SK-N-SH (cell line): ENCODE results near the gene MYH16. TPM values are rescaled to one million over a fixed set of nuclear protein-coding genes. Genes with fewer than 3 reads are reported as not detected.

Source experiments
- CTCF ChIA-PET: fragments of 300-600, 350-600 bp; formaldehyde crosslinking; extraction: SDS; loops from one replicate; lab custom pipeline; 2021; lab: Yijun Ruan, JAX
- POLR2A ChIA-PET: fragments of 350-600 bp; sonication (Branson Sonifier 250); formaldehyde crosslinking; extraction: SDS; loops from one replicate; lab custom pipeline; 2020; ENCODE audit warnings: antibody characterized with exemption, inconsistent platforms; lab: Yijun Ruan, JAX
- DNase-seq: peaks from one replicate; pipeline ENCODE4 v3.0.0; 2012
- H2AFZ ChIP-seq: fragments of 200-600 bp; sonication (generic); 2 replicates; pipeline ENCODE4 v1.8.1; 2016; ENCODE audit warnings: antibody characterized with exemption, mild to moderate bottlenecking, low read depth
- H3F3A ChIP-seq: fragments of 200-600 bp; sonication (generic); replicated peaks from 2 replicates; pipeline ENCODE3; 2016; ENCODE audit warnings: antibody characterized with exemption, mild to moderate bottlenecking; ENCODE audit not compliant: insufficient read depth
- H3K27ac ChIP-seq, 2 experiments: fragments of 200-500 bp in 1 of 2; fragments of 200-600 bp in 1 of 2; sonication (Bioruptor generic) in 1 of 2; sonication (generic), shearing (Covaris generic) in 1 of 2; 2 replicates each; pipeline versions ENCODE4 v1.5.1 to v1.6.1; 2014 to 2016; ENCODE audit warnings: low read depth in 2 of 2, inconsistent platforms in 1 of 2, low read length in 1 of 2, mild to moderate bottlenecking in 1 of 2, mixed read lengths in 1 of 2
- H3K27me3 ChIP-seq: fragments of 200-600 bp; sonication (generic), shearing (Covaris generic); 2 replicates; pipeline ENCODE4 v1.6.1; 2016; ENCODE audit warnings: mixed run types; ENCODE audit not compliant: insufficient read depth
- H3K36me3 ChIP-seq, 2 experiments: fragments of 200-500 bp in 1 of 2; fragments of 200-600 bp in 1 of 2; sonication (Bioruptor generic) in 1 of 2; sonication (generic) in 1 of 2; replicated peaks in 1 of 2; 2 replicates each; pipeline versions ENCODE3 to v1.5.1; 2014 to 2016; ENCODE audit warnings: low read length in 1 of 2, mild to moderate bottlenecking in 1 of 2; ENCODE audit not compliant: insufficient read depth in 2 of 2, control insufficient read depth in 1 of 2
- H3K4me1 ChIP-seq, 2 experiments: fragments of 200-500 bp in 1 of 2; fragments of 200-600 bp in 1 of 2; sonication (Bioruptor generic) in 1 of 2; sonication (generic), shearing (Covaris generic) in 1 of 2; 2 replicates each; pipeline versions ENCODE4 v1.5.1 to v1.6.1; 2014 to 2016; ENCODE audit warnings: low read depth in 1 of 2, low read length in 1 of 2, mixed run types in 1 of 2; ENCODE audit not compliant: insufficient read depth in 2 of 2, control insufficient read depth in 1 of 2
- H3K4me2 ChIP-seq: fragments of 200-600 bp; sonication (generic), shearing (Covaris generic); 2 replicates; pipeline ENCODE4 v1.6.1; 2017; ENCODE audit warnings: mixed run types
- H3K4me3 ChIP-seq, 2 experiments: fragments of 200-500 bp in 1 of 2; fragments of 200-600 bp in 1 of 2; sonication (Bioruptor generic) in 1 of 2; sonication (generic), shearing (Covaris generic) in 1 of 2; 2 replicates each; pipeline versions ENCODE4 v1.5.1 to v1.8.1; 2014 to 2016; ENCODE audit warnings: low read depth in 2 of 2, inconsistent platforms in 1 of 2, low read length in 1 of 2, mild to moderate bottlenecking in 1 of 2, mixed read lengths in 1 of 2, moderate library complexity in 1 of 2
- H3K79me2 ChIP-seq: fragments of 200-600 bp; sonication (generic); 2 replicates; pipeline ENCODE4 v1.8.1; 2017; ENCODE audit warnings: mild to moderate bottlenecking; ENCODE audit not compliant: insufficient read depth
- H3K9ac ChIP-seq: fragments of 200-600 bp; sonication (generic); 2 replicates; pipeline ENCODE4 v1.6.1; 2017; ENCODE audit warnings: mixed run types
- H3K9me2 ChIP-seq: fragments of 200-600 bp; sonication (generic); 2 replicates; pipeline ENCODE4 v1.6.1; 2017; ENCODE audit warnings: mixed run types
- H3K9me3 ChIP-seq: fragments of 200-600 bp; sonication (generic); 2 replicates; pipeline ENCODE4 v1.6.1; 2017; ENCODE audit warnings: mixed run types, mild to moderate bottlenecking, moderate library complexity
- H4K20me1 ChIP-seq: fragments of 200-600 bp; sonication (generic); 2 replicates; pipeline ENCODE4 v1.6.1; 2017; ENCODE audit warnings: mild to moderate bottlenecking, mixed run types; ENCODE audit not compliant: insufficient read depth
- CHD2 ChIP-seq: fragments of 150-350 bp; IDR thresholded peaks from 2 replicates; pipeline ENCODE4 v1.6.1; 2018; ENCODE audit warnings: low read length; ENCODE audit not compliant: partially characterized antibody
- CTCF ChIP-seq: fragments of 200-600 bp; sonication (generic); IDR thresholded peaks from 2 replicates; pipeline ENCODE4 v1.6.1; 2017; ENCODE audit warnings: antibody characterized with exemption, mild to moderate bottlenecking, moderate library complexity
- ELF1 ChIP-seq: IDR thresholded peaks from 2 replicates; pipeline ENCODE4 v1.4.0; 2012
- EP300 ChIP-seq, 2 experiments: IDR thresholded peaks; 2 replicates each; pipeline versions ENCODE4 v1.4.0 to v1.6.1; 2012; ENCODE audit warnings: borderline replicate concordance in 1 of 2, low read depth in 1 of 2, low read length in 1 of 2
- FOSL2 ChIP-seq: IDR thresholded peaks from 2 replicates; pipeline ENCODE4 v1.4.0; 2012; ENCODE audit warnings: low read depth, mild to moderate bottlenecking, moderate library complexity, borderline replicate concordance
- FOXJ3 ChIP-seq: sonication (generic); formaldehyde crosslinking; IDR thresholded peaks from 2 replicates; pipeline ENCODE4 v1.5.1; 2020; ENCODE audit warnings: mild to moderate bottlenecking, missing genetic modification reagents
- GABPA ChIP-seq: IDR thresholded peaks from 2 replicates; pipeline ENCODE4 v1.4.0; 2012; ENCODE audit warnings: low read depth, mild to moderate bottlenecking
- GATA2 ChIP-seq: sonication (generic); formaldehyde crosslinking; IDR thresholded peaks from 2 replicates; pipeline ENCODE4 v1.5.0; 2020; ENCODE audit warnings: mild to moderate bottlenecking, missing genetic modification reagents
- IRF3 ChIP-seq: fragments of 150-350 bp; IDR thresholded peaks from 2 replicates; pipeline ENCODE4 v1.6.1; 2016; ENCODE audit warnings: mild to moderate bottlenecking, low read depth, low read length
- MAX ChIP-seq: IDR thresholded peaks from 2 replicates; pipeline ENCODE4 v1.4.0; 2012; ENCODE audit warnings: low read depth
- MEF2A ChIP-seq: IDR thresholded peaks from 2 replicates; pipeline ENCODE4 v1.4.0; 2012; ENCODE audit warnings: low read depth, borderline replicate concordance
- MXI1 ChIP-seq: IDR thresholded peaks from 2 replicates; pipeline ENCODE4 v1.6.1; 2012; ENCODE audit warnings: mild to moderate bottlenecking, low read depth, low read length, improper control_type of control experiment
- NRF1 ChIP-seq: IDR thresholded peaks from 2 replicates; pipeline ENCODE4 v1.6.1; 2012; ENCODE audit warnings: low read depth, mild to moderate bottlenecking, low read length
- PBX3 ChIP-seq: IDR thresholded peaks from 2 replicates; pipeline ENCODE4; 2012
- RCOR1 ChIP-seq: fragments of 150-350 bp; IDR thresholded peaks from 2 replicates; pipeline ENCODE4 v1.6.1; 2017; ENCODE audit warnings: antibody characterized with exemption, low read length
- RXRA ChIP-seq: IDR thresholded peaks from 2 replicates; pipeline ENCODE4 v1.4.0; 2012; ENCODE audit warnings: low read depth, mild to moderate bottlenecking, borderline replicate concordance
- SMC3 ChIP-seq: IDR thresholded peaks from 2 replicates; pipeline ENCODE4 v1.6.1; 2012; ENCODE audit warnings: low read depth, low read length, improper control_type of control experiment
- TCF12 ChIP-seq: IDR thresholded peaks from 2 replicates; pipeline ENCODE4 v1.4.0; 2012
- TEAD4 ChIP-seq: IDR thresholded peaks from 2 replicates; pipeline ENCODE4 v1.4.0; 2012; ENCODE audit warnings: mild to moderate bottlenecking, borderline replicate concordance; ENCODE audit not compliant: insufficient read depth
- ZBTB33 ChIP-seq: IDR thresholded peaks from 2 replicates; pipeline ENCODE4 v1.4.0; 2012; ENCODE audit warnings: low read depth, borderline replicate concordance
- WGBS: methylation state at CpG from one replicate; pipeline ENCODE4 v1.1.6; 2017; ENCODE audit warnings: low lambda C conversion rate; 5-methylcytosine and 5-hydroxymethylcytosine counted together
- polyA plus RNA-seq, 3 experiments: library from polyadenylated mRNA; depleted of rRNA; stranded (reverse); fragments of >200 nt; gene quantifications; 2 replicates each; pipeline ENCODE4 v1.2.3, GENCODE V29; 2012

MYH16 gene
- polyA plus RNA-seq, 1 of the 3 experiments (the other 2 are of a cell fraction): 0.41 TPM

- 88% methylated on average over 18 of the region's 18 CpGs for WGBS
Observed at GRCh38 chr7:99252166-99252895, 20.3 kb upstream of the MYH16 start.

GRCh38 chr7:99253369-99253768 is 19.3 kb upstream of the MYH16 start:
- ChIA-PET POLR2A (no interaction called here), CTCF (interaction anchor here (1.0 kb wide), 2 partner anchors 13 to 214 kb away, joined by 3 to 4 read pairs; no protein-coding TSS in a partner anchor)
- no peak overlapping the region for H3K4me2 ChIP-seq
- no peaks in the 10 kb centered on the region for H3K4me1 ChIP-seq
- H3K36me3 ChIP-seq: no peaks in the 10 kb centered on the region
- no peaks in the 10 kb centered on the region for H3K9me3 ChIP-seq
- H4K20me1 ChIP-seq: no peaks in the 10 kb centered on the region
- no peak for DNase-seq
- no peaks in the 10 kb centered on the region for H3K79me2 ChIP-seq
- 47% methylated on average over 9 of the region's 9 CpGs for WGBS
- H3F3A ChIP-seq: no peaks in the 10 kb centered on the region
- no peak overlapping the region for H3K27ac ChIP-seq
- no peak overlapping the region for H3K4me3 ChIP-seq
- no peaks in the 10 kb centered on the region for H3K9me2 ChIP-seq
- no peaks in the 10 kb centered on the region for H3K27me3 ChIP-seq
- no peak overlapping the region for H2AFZ ChIP-seq
- H3K9ac ChIP-seq: no peak overlapping the region
- TF ChIP-seq CHD2: no peak
- no peak for TF ChIP-seq TCF12
- no peak for TF ChIP-seq EP300 (IDR thresholded peaks at IDR 0.05; ENCODE audit: borderline replicate concordance in 1 of 2, low read depth in 1 of 2, low read length in 1 of 2)
- TF ChIP-seq MEF2A: no peak
- TF ChIP-seq IRF3: no peak
- no peak for TF ChIP-seq MAX
- no peak for TF ChIP-seq ZBTB33
- TF ChIP-seq NRF1: no peak

More at GRCh38 chr7:99252166-99252895, 20.3 kb upstream of the MYH16 start:
- no peak for TF ChIP-seq GABPA
- no peak for TF ChIP-seq TEAD4
- TF ChIP-seq CTCF: no peak
- no peak for TF ChIP-seq FOSL2
- TF ChIP-seq RXRA: no peak
- no peak for TF ChIP-seq GATA2
- no peak for TF ChIP-seq EP300 (IDR thresholded peaks at IDR 0.05; ENCODE audit: borderline replicate concordance in 1 of 2, low read depth in 1 of 2, low read length in 1 of 2)
- TF ChIP-seq NRF1: no peak
- TF ChIP-seq MXI1: no peak
- no peak for TF ChIP-seq SMC3
- TF ChIP-seq ELF1: no peak
- TF ChIP-seq RCOR1: no peak
- TF ChIP-seq PBX3: no peak
- no peak for TF ChIP-seq FOXJ3 (CRISPR knock-in tag)
- no peaks in the 10 kb centered on the region for H3K27me3 ChIP-seq
- no peaks in the 10 kb centered on the region for H3K36me3 ChIP-seq
- H3K4me1 ChIP-seq: no peaks in the 10 kb centered on the region
- no peaks in the 10 kb centered on the region for H3K9me2 ChIP-seq
- H3K9ac ChIP-seq: no peak overlapping the region
- no peaks in the 10 kb centered on the region for H3K79me2 ChIP-seq
- H4K20me1 ChIP-seq: no peaks in the 10 kb centered on the region
- H3K4me2 ChIP-seq: no peak overlapping the region
- POLR2A ChIA-PET: no interaction called here
- CTCF ChIA-PET: interaction anchor here (1.4 kb wide), 1 partner anchor 14 kb away, joined by 5 read pairs; no protein-coding TSS in a partner anchor
- no peak overlapping the region for H3K27ac ChIP-seq
- DNase-seq: no peak
- H3K9me3 ChIP-seq: no peaks in the 10 kb centered on the region
- H2AFZ ChIP-seq: no peak overlapping the region
- no peak overlapping the region for H3K4me3 ChIP-seq
- no peaks in the 10 kb centered on the region for H3F3A ChIP-seq
